HL-60 (cell line): ENCODE measurements around the gene SUSD4.

Source experiments
- DNase-seq, 2 experiments: peaks; one replicate each; pipeline ENCODE4 v3.0.0-alpha.2; 2010 to 2020; ENCODE audit warnings: low read depth in 1 of 2, low spot score in 1 of 2
- H3K27ac ChIP-seq: fragments of 250-450 bp; sonication (Bioruptor Pico); replicated peaks from 2 replicates; pipeline ENCODE4 v1.5.1; 2020; ENCODE audit warnings: mild to moderate bottlenecking, moderate library complexity
- H3K27me3 ChIP-seq: fragments of 250-450 bp; sonication (Bioruptor Pico); 2 replicates; pipeline ENCODE4 v1.5.1; 2021; ENCODE audit warnings: mild to moderate bottlenecking, moderate library complexity; ENCODE audit not compliant: insufficient read depth, poor library complexity, severe bottlenecking
- H3K4me3 ChIP-seq: replicated peaks from 2 replicates; pipeline ENCODE4 v1.5.1; 2011; ENCODE audit warnings: mild to moderate bottlenecking, control low read depth, low read length; ENCODE audit not compliant: insufficient read depth
- GABPA ChIP-seq: IDR thresholded peaks from 2 replicates; pipeline ENCODE4 v1.6.1; 2012; ENCODE audit warnings: low read depth
- POLR2AphosphoS5 ChIP-seq: IDR thresholded peaks from 2 replicates; pipeline ENCODE4 v1.6.1; 2012; ENCODE audit warnings: low read depth
- REST ChIP-seq: IDR thresholded peaks from 2 replicates; pipeline ENCODE4 v1.6.1; 2012; ENCODE audit warnings: low read depth; ENCODE audit not compliant: insufficient replicate concordance
- SPI1 ChIP-seq: IDR thresholded peaks from 2 replicates; pipeline ENCODE4 v1.6.1; 2012; ENCODE audit warnings: low read depth, mild to moderate bottlenecking, borderline replicate concordance
- TF ChIP-seq, protein P1 (sequence below): IDR thresholded peaks from one replicate; pipeline ENCODE4 v1.5.1; 2011; ENCODE audit warnings: low read length, control low read depth, inconsistent platforms; ENCODE audit not compliant: insufficient read depth

Gene SUSD4

DNA sequence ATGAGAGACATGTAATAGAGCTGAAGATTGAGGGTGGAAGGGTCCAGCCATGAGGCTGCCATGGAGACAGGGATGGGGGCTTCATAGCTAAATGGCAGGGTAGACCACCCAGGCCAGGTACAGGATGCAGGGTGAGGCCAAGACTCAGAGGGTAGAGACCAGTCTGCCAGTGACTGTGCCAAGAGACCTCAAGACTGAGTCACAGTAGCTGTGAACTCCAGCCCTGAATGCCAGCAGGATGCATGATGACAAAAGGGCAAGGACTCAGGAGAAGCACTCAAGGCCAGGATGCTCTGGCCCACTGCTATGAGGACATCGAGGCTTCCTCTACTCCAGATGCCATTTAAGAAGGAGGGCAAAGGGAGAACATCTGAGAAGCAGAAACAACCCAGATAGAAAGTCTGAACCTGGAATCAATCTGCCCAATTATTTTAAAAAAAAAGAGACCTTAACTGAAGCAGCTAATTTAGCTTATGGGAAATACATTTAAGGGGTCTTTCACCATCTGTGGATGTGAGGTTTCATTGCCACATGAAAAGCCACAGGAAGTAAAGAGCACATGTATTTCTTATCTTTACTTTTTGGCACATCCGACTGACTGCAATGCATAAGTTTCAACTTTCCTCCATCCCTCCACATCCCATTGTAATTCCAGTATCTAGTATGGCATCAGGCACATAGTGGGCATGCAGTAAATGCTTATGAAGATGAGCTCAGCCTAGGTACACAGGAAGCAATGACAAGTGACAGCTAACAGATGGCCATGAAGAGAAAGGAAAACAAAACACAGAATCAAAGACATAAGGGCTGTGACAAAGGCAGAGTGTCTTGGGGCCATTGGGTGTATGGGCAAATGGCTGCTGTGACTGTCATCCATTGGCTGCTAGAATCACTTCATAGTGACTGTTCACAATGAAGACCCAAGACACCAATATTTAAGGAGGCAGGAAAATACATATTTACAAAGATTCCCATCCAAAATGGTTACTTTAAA is 40.2 kb downstream of the SUSD4 start:
- TF ChIP-seq REST (no peak), SPI1 (no peak), POLR2AphosphoS5 (no peak), GABPA (no peak)
- TF ChIP-seq, protein P1, sequence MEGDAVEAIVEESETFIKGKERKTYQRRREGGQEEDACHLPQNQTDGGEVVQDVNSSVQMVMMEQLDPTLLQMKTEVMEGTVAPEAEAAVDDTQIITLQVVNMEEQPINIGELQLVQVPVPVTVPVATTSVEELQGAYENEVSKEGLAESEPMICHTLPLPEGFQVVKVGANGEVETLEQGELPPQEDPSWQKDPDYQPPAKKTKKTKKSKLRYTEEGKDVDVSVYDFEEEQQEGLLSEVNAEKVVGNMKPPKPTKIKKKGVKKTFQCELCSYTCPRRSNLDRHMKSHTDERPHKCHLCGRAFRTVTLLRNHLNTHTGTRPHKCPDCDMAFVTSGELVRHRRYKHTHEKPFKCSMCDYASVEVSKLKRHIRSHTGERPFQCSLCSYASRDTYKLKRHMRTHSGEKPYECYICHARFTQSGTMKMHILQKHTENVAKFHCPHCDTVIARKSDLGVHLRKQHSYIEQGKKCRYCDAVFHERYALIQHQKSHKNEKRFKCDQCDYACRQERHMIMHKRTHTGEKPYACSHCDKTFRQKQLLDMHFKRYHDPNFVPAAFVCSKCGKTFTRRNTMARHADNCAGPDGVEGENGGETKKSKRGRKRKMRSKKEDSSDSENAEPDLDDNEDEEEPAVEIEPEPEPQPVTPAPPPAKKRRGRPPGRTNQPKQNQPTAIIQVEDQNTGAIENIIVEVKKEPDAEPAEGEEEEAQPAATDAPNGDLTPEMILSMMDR: no peak
- Histone ChIP-seq H3K27ac (no peak overlapping the region), H3K27me3 (no peaks in the 10 kb centered on the region), H3K4me3 (no peak overlapping the region)
- no peak for DNase-seq

GRCh38 chr1:223322868-223323267 is 41.1 kb downstream of the SUSD4 start:
- DNase-seq: no peak
- no peak overlapping the region for H3K4me3 ChIP-seq
- TF ChIP-seq SPI1 (no peak), GABPA (no peak)
- TF ChIP-seq, protein P1: no peak
- no peaks in the 10 kb centered on the region for H3K27me3 ChIP-seq
- no peak overlapping the region for H3K27ac ChIP-seq

GRCh38 chr1:223320959-223321358 is 43.0 kb downstream of the SUSD4 start:
- TF ChIP-seq REST (no peak), SPI1 (no peak), POLR2AphosphoS5 (no peak), GABPA (no peak)
- TF ChIP-seq, protein P1: no peak
- H3K27ac ChIP-seq: no peak overlapping the region
- no peak overlapping the region for H3K4me3 ChIP-seq
- DNase-seq: no peak
- H3K27me3 ChIP-seq: no peaks in the 10 kb centered on the region
